HG03095 (cell line): ENCODE results near the gene EFL1.

Experiments
- ATAC-seq: cut with Tn5 transposase; IDR thresholded peaks from one replicate; pipeline ENCODE4 v1.9.1; 2021; ENCODE audit warnings: moderate library complexity; ENCODE audit not compliant: unreplicated experiment

Gene EFL1

DNA sequence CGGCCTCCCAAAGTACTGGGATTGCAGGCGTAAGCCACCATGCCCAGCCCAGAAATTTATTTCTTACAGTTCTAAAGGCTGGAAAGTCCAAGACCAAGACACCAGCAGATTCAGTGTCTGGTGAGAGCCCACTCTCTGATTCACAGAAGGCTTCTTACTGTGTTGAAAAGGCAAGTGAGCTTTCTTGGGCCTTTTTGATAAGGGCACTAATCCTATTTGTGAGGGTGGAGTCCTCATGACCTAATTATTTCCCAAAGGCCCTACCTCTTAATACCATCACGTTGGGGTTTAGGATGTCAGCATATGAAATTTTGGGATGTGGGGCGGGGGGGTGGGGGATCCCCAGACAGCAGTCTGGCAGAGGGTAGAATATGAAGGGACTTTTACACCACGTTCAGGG is 169.2 kb downstream of the EFL1 start:
- ATAC-seq = no peak

- no peak for ATAC-seq
Observed at GRCh38 chr15:82091636-82092140, 170.8 kb downstream of the EFL1 start.

DNA sequence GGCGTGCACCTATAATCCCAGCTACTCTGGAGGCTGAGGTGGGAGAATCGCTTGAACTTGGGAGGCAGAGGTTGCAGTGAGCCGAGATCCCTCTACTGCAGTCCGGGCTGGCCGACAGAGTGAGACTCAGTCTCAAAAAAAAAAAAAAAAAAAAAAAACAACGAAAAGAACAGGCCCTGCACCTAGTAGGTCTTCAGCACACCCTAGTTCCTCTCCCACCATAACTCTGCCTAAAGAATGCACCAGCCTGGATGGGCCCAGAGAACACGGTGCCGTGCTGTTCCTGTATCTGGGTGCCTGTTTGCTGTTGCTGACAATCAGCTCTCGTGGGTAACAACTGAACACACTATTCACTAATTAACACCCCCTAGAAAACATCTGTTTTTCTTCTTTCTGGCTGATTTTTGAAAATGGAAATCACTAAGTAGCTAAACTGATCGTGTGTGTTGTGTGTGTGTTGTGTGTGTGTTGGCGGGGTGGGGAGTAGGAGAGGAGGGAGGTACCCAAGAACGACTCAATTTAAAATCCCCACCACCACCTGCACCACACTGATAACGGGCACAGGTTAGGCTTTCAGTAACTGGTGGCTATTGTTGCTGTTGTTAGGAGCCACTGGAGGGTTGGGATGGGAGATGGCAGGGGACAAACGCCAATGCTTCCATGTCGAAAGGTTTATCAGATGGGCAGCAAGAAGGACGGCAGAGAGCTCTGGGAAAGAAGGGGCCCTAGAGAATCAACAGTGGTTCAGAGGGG is 176.1 kb downstream of the EFL1 start:
- ATAC-seq = no peak

DNA sequence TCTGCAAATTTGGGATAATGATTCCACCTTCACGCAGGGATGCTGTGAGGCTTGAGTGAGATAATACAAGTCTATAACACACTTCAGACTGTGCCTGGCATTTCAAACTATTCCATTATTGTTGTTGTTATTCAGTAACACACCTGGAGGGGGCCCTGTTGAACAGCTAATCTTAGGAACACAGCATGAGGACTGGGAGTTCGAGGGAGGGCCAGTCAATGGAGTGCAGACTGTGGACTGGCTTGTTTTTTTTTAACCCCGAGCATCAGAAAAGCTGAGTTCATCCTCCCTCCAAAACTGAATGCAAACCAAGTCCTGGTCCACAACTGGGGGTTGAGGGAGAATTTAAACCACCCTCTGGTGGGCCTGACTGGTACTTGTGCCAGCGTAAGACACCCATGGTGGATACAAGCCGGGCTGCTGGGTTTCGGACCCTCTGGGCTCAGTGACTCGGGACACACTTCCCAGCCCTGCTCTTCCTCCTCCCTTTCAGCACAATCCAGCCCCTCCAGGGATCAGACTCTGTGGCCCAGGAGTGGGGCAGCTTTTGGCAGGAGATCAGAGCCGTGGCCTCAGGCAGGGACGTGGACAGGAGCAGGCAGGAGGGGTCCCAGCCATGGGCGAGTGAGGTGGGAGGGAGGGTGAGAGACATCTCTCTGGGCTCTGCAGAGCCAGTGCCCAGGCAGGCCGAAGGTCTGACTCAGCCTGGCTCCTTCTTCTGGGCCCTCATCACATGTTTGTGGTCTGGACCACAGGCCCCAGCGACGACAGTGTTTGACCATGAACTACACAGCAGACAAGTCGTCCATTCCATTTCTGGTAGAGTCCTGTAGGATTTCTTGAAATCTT is 180.4 kb downstream of the EFL1 start:
- ATAC-seq = no peak

DNA sequence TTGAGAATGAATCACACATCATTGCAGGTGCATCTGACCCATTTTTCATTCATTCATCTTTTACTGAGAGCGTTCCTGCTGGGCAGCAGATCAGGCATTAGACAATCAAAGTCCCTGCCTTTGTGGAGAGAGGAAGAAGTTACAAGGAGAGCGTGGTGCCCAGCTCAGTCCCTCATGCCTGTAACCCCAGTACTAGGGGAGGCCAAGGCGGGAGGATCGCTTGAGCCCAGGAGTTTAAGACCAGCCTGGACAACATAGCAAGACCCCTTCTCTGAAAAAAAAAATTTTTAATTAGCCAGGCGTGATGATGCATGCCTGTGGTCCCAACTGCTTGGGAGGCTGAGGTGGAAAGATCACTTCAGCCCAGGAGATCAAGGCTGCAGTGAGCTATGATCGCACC is 181.8 kb downstream of the EFL1 start:
- ATAC-seq = no peak
